ENCODE results near the gene ZBTB8OS.
A peak's percentile ranks its signal among the peaks of the same experiment; 100 is the strongest.
"Not testable (repeated sequence)": the region's sequence is repeated elsewhere in the genome, so short reads cannot be mapped to it uniquely, and the experiment has no call there.

Gene ZBTB8OS

GRCh38 chr1:32650248-32650751 is at the start of gene ZBTB8OS:
Gene ZBTB8OS, minus strand, starts transcription at chr1:32650550. Its CDS starts 21 bp downstream, at chr1:32650529.
- peak; percentile 91 for DNase-seq (ENCODE audit: insufficient read length, low spot score)
- peak; percentile 13 for FAIRE-seq

DNA sequence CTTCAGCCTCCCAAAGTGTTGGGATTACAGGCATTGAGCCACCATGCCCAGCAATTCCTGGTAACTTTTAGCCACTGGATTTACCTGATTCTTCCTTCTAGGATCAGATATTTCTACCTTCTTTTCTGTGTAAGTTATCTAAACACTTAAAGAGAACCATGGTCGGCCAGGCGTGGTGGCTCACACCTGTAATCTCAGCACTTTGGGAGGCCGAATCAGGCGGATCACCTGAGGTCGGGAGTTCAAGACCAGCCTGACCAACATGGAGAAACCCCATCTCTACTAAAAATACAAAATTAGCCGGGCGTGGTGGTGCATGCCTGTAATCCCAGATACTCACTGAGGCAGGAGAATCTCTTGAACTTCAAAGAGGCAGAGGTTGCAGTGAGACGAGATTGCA is 46.6 kb upstream of the ZBTB8OS start:
- DNase-seq (ENCODE audit: insufficient read length, low spot score); FAIRE-seq: not testable (repeated sequence)

GRCh38 chr1:32696041-32696440 is 45.7 kb upstream of the ZBTB8OS start:
- no peak for FAIRE-seq
- no peak for DNase-seq (ENCODE audit: insufficient read length, low spot score)

DNA sequence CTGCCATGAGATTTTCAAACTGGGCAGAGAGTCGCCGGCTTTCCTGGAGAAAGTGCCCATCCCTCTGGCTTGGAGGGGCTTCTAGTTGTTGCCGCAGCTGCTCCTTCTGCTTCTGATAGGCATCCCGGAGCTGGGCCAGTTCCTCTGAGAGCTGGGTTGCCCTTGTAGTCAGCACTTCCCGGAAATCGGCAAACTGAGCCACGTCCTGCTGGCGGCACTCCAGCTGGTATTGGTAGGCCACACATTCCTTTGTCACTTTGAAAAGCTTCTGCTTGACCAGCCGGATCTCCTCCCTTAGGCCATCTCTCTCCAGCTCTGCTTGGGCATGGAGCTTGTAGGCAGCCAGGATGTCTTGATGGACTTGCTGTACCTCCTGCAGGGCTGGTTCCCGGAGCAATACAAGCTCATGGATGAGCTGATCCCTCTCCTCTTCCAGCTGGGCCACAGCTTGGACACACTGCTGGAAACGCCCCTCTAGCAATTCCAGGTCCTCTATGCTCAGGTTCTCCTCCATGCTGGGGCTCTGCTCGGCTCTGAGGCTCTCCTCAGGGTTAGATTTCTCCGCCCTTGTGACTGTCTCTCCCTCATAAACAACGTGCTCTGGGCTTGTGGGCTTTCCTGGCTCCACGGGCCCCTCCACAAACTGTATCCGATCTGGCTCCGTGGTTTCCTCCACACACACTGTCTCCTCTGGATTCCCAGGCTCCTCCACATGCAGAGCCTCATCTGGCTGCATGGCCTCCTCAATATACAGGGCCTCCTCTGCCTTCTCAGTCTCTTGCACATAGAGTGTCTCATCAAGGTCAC is 45.0 kb upstream of the ZBTB8OS start:
- FAIRE-seq: peak; percentile 79
- no peak for DNase-seq (ENCODE audit: insufficient read length, low spot score)

DNA sequence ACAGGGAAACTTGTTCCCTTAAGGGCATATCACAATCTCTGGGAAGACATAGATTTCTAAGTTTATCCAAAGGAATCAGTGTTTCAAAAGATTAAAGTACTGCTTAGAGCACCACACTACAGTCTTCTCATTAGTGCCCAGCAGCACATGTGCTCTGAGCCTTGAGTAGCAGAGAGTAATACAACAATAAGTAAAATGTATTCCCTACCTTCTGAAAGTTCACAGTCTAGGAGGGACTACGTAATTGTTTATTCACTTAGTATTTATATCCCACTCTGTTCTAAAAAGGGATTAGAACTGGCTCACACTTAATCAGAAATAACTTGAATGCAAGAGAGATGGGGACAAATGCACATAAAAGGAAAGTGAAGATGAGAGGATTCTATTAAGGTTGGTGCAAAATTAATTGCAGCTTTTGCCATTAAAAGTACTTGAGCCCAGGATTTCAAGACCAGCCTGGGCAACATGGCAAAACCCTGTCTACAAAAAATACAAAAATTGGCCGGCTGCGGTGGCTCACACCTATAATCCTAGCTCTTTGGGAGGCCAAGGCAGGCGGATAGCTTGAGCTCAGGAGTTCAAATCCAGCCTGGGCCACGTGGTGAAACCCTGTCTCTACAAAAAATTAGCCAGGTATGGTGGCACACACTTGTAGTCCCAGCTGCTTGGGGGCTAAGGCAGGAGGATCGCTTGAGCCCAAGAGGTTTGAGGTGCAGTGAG is 43.3 kb upstream of the ZBTB8OS start:
- DNase-seq (ENCODE audit: insufficient read length, low spot score) (no peak), FAIRE-seq (no peak)

GRCh38 chr1:32686387-32686786 is 36.0 kb upstream of the ZBTB8OS start:
- no peak for DNase-seq (ENCODE audit: insufficient read length, low spot score)
- no peak for FAIRE-seq

DNA sequence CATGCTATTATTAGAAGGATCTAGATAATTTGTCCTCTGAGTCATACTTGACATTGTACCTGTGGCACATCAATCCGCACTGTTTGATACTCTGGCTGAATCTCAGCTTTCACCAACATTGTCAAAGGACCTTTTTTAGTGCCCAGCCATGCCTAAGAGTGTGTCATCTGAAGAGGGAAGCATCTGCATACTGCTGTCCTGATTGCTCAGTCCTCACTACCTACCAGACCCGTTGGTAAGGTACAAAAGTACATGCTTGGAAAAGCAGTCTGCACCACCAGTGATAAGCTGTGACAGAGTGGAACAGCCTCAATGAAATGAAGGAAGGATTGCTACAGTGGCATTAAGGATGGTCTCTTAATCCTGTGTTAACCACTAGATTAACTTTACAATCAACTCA is 35.1 kb upstream of the ZBTB8OS start:
- peak; percentile 23 for FAIRE-seq
- no peak for DNase-seq (ENCODE audit: insufficient read length, low spot score)

- FAIRE-seq: no peak
- no peak for DNase-seq (ENCODE audit: insufficient read length, low spot score)
These were observed 33.9 kb upstream of the ZBTB8OS start for GRCh38 chr1:32684167-32684811.

DNA sequence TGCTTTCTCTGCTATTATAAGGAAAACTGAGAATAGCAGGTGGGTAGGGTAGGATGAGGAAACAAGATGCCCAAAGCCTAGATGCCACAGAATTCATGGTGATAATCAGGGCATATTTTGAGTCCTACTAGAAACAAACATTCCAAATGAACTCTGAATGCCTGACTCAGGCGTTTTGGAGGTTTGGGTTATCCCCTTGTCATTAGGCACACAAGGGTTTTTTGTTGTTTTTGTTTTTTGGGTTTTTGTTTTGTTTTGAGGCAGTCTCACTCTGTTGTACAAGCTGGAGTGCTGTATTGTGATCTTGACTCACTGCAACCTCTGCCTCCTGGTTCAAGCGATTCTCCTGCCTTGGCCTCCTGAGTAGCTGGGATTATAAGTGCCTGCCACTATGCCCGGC is 33.0 kb upstream of the ZBTB8OS start:
- no peak for DNase-seq (ENCODE audit: insufficient read length, low spot score)
- FAIRE-seq: no peak

- FAIRE-seq: no peak
- DNase-seq (ENCODE audit: insufficient read length, low spot score): no peak
These were observed 31.6 kb upstream of the ZBTB8OS start for GRCh38 chr1:32681999-32682398.

DNA sequence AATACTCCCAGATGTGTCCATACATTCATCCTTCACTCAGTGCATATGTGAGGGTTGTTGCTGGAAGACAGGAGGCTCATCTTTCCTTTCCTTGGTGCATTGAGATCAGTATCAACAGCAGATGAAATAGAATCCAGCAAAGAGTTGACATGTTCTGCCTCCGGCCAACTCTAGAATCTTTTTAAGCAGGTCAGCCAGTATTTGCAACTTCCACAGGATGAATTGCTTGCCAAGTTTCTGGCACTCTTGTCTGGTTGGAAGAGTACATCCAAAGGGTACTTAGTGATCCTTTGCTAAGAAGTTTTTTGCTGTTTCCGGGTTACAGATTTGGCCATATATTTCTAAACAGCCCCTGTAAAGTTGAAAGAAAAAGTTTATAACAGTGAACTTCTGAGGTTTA is 31.2 kb upstream of the ZBTB8OS start:
- no peak for FAIRE-seq
- DNase-seq (ENCODE audit: insufficient read length, low spot score): no peak

DNA sequence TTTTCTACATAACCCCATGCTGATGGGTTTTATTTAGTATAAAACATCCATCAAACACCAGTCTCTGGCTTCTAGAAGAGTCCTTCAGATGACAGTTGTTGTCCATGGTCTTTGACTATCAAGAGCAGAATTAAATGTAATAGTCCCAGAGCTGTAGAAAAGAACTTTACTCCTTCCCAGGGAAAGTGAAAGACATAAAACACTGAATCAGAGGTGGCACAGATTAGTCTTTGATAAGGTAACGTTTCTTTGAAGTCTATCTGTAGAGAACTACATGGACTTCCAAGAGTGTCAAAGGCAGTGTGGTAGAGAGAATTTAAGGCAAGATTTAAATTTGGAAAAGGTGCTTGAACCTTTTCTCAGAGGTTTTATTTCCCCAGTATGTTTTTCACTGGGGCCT is 30.3 kb upstream of the ZBTB8OS start:
- no peak for DNase-seq (ENCODE audit: insufficient read length, low spot score)
- no peak for FAIRE-seq

GRCh38 chr1:32679993-32680392 is 29.6 kb upstream of the ZBTB8OS start:
- not testable (repeated sequence) for DNase-seq (ENCODE audit: insufficient read length, low spot score); FAIRE-seq

- no peak for DNase-seq (ENCODE audit: insufficient read length, low spot score)
- no peak for FAIRE-seq
These were observed 26.6 kb upstream of the ZBTB8OS start for GRCh38 chr1:32676945-32677344.

DNA sequence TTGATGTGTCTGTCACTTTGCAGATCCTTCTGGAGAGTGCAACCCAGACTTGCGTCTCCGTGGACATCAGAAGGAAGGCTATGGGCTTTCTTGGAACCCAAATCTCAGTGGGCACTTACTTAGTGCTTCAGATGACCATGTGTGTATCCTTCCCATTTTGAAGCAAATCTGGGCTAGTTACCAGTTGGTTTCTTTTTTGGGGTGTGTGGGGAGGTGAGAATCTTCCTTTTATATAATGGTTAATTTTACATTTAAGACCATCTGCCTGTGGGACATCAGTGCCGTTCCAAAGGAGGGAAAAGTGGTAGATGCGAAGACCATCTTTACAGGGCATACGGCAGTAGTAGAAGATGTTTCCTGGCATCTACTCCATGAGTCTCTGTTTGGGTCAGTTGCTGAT is 18.4 kb upstream of the ZBTB8OS start:
- FAIRE-seq: not testable (repeated sequence)

DNA sequence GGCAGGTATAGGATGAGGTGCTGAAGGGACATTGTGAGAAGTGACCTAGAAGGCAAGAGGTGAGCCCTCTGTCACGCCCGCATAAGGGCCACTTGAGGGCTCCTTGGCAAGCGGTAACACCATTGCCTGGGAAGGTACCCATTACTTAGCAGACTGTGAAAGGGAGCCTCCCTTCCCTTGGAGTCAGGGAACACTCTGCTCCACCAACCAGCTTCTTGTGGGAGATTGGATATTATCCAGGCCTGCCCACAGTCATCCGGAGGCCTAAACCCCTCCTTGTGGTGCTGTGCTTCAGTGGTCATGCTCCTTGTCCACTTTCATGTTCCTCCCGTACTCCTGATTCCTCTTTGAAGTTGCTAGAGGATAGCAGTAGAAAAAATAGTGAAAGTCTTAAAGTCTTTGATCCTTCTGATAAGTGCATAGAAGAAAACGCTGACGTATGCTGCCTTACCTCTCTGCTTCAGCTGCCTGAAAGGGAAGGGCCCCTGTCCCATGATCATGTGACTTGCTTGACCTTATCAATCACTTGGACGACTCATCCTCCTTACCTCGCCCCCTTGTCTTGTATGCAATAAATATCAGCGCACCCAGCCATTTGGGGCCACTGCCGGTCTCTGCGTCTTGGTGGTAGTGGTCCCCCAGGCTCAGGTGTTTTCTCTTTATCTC is 16.7 kb upstream of the ZBTB8OS start:
- FAIRE-seq (no peak), DNase-seq (ENCODE audit: insufficient read length, low spot score) (no peak)

More for the DNA sequence above, 18.4 kb upstream of the ZBTB8OS start:
- DNase-seq (ENCODE audit: insufficient read length, low spot score): not testable (repeated sequence)

DNA sequence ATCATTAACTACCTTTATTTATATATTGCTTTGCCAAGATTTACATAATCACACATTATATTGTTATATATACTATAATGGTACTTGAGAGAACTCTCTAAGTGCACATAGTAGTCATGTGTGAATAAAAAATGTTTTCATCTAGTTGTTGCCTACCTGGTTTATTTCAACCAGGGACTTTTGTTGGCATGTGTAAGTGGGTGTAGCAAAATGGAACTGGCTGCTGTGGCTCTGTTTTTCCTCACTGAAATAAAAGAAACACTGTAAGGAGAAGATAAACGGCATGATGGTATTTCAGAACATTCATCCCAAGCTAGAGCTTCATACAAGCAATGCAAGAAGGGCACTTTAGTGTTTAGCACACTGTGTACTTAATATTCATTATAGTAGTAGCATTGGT is 15.6 kb upstream of the ZBTB8OS start:
- FAIRE-seq (no peak), DNase-seq (ENCODE audit: insufficient read length, low spot score) (no peak)

DNA sequence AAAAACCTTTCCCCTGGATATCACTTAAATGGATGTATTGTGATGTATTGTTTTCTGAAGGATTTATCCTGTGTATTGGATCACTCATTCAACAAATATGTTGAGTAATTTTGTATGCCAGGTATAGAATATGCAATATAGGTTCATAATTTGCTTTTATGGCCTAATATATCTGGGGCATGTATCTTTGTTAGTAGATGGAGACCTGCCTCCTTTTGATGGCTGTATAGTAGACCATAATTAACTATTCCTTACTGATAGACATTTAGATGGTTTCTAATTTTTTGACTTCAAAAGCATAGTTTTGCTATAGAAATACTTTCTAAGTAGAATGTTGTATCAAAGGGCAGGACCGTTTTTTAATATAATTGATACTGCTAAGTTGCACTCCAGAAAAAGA is 9.2 kb upstream of the ZBTB8OS start:
- no peak for DNase-seq (ENCODE audit: insufficient read length, low spot score)
- FAIRE-seq: no peak

- DNase-seq (ENCODE audit: insufficient read length, low spot score) (no peak), FAIRE-seq (no peak)
These were observed 2.1 kb upstream of the ZBTB8OS start for GRCh38 chr1:32652244-32652962.

DNA sequence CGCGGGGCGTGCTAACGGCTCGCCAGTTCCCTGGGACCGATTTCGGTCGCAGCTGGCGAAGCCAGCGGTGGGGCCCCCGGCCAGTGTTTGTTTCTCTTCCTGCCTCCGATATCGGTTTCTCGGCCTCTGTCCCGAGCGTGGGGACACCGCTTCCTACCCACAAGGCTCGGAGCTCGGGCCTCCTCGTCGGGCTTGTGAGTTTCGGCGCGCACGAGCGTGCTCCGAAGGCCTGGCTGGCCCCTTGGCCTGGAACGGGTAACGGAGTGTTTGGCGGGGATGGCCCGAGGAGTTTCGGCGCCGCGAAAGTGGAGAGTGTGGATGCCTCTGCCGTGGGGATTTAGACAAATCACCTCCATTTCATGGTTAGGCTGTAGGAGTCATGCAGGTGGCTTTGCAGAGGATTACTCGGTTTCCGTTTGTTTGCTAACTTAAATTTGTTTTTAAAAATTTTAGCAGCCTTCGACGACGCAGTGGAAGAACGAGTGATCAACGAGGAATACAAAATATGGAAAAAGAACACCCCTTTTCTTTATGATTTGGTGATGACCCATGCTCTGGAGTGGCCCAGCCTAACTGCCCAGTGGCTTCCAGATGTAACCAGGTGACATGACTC is 1.2 kb upstream of the ZBTB8OS start:
- FAIRE-seq (no peak), DNase-seq (ENCODE audit: insufficient read length, low spot score) (no peak)

All from HTR-8/SVneo (cell line).